Fibroblast of the aortic adventitia (primary cell): ENCODE measurements around the gene MEF2D. TPM values are rescaled to one million over a fixed set of nuclear protein-coding genes. Genes with fewer than 3 reads are reported as not detected.

Experiments used
- DNase-seq: peaks from one replicate; pipeline ENCODE4 v3.0.0-alpha.2; 2010; ENCODE audit warnings: low read depth
- H3K4me3 ChIP-seq: 2 replicates; pipeline ENCODE4 v1.5.1; 2011; ENCODE audit warnings: low read depth, mild to moderate bottlenecking, control low read depth, low read length, moderate library complexity
- total RNA-seq: library from RNA; depleted of rRNA; stranded (reverse); fragments of >200 nt; gene quantifications from 2 replicates; pipeline ENCODE4 v1.2.3, GENCODE V29; 2012; ENCODE audit warnings: low replicate concordance
- TF ChIP-seq, protein P1 (sequence below): IDR thresholded peaks from 2 replicates; pipeline ENCODE4 v1.5.1; 2011; ENCODE audit warnings: mild to moderate bottlenecking, low read length, control low read depth, inconsistent platforms; ENCODE audit not compliant: insufficient read depth

MEF2D gene
- total RNA-seq, 1 donor: 11.6 TPM

DNA sequence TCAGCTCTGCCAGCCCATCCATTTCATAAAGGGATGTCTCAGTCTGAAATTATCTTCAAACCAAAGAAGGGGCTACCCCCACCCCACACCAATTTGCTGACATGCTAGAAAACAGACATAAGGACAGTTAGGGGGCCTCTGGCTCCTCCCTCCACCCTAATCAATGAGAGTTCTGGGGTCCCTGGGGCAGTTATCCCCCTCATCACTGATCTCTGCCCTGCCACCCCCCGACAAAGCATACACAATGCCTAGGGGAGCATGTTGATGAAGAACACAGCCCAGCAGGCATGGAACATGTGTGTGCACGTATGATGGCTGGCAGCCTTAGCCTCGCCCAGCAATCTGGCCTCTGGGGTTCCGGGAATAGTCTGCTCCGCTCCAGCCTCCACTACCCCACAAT is 72.6 kb downstream of the MEF2D start:
- H3K4me3 ChIP-seq: no peak overlapping the region
- no peak for DNase-seq
- TF ChIP-seq, protein P1, sequence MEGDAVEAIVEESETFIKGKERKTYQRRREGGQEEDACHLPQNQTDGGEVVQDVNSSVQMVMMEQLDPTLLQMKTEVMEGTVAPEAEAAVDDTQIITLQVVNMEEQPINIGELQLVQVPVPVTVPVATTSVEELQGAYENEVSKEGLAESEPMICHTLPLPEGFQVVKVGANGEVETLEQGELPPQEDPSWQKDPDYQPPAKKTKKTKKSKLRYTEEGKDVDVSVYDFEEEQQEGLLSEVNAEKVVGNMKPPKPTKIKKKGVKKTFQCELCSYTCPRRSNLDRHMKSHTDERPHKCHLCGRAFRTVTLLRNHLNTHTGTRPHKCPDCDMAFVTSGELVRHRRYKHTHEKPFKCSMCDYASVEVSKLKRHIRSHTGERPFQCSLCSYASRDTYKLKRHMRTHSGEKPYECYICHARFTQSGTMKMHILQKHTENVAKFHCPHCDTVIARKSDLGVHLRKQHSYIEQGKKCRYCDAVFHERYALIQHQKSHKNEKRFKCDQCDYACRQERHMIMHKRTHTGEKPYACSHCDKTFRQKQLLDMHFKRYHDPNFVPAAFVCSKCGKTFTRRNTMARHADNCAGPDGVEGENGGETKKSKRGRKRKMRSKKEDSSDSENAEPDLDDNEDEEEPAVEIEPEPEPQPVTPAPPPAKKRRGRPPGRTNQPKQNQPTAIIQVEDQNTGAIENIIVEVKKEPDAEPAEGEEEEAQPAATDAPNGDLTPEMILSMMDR: no peak

DNA sequence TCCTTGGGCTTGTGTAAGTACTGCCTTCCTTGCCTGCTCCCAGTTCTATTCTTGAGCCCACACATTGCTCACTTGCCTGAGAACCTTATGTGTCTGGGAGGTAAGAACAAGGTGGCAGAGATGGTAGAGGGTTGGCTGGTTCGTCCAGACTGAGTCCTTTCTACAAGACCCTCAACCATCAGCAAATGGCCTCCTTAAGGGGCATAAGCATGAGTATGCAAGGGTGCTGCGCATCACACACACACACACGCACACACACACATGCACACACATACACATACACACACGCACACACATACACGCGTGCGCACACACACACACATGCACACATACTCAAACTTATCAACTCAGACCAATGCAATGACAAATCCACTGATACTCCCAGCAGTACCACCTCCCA is 74.6 kb downstream of the MEF2D start:
- no peak overlapping the region for H3K4me3 ChIP-seq
- DNase-seq: no peak
- TF ChIP-seq, protein P1: no peak

DNA sequence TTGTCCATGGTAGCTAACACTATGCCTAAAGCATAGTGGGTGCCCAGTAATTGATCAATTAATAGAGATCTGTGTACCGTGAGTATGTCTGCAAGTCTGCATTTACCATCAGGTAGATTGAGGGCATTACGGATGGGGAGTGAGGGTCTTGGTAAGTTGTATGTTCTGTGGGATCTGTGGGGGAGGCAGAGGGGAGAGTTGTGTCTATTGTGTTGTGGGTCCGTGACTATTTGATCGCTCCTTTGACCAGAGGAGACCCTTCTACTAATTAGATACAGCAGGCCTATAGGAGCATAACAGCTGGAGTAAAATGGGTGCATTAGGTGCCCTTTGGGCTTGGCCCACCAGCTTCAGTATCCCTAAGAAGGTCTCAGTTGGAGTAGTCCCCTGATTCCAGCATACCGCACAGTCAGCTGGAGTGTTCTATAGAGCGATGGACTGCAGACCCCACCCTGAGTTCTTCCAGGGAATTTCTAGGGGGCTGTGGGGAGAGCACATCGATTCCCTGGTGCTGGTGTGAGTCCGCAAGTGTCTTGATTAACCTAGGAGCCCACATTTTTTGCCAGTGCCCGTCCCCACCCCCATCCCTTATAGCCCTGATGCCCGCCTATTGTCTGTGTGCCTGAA is 75.7 kb downstream of the MEF2D start:
- DNase-seq: no peak
- TF ChIP-seq, protein P1: no peak
- H3K4me3 ChIP-seq: no peak overlapping the region

DNA sequence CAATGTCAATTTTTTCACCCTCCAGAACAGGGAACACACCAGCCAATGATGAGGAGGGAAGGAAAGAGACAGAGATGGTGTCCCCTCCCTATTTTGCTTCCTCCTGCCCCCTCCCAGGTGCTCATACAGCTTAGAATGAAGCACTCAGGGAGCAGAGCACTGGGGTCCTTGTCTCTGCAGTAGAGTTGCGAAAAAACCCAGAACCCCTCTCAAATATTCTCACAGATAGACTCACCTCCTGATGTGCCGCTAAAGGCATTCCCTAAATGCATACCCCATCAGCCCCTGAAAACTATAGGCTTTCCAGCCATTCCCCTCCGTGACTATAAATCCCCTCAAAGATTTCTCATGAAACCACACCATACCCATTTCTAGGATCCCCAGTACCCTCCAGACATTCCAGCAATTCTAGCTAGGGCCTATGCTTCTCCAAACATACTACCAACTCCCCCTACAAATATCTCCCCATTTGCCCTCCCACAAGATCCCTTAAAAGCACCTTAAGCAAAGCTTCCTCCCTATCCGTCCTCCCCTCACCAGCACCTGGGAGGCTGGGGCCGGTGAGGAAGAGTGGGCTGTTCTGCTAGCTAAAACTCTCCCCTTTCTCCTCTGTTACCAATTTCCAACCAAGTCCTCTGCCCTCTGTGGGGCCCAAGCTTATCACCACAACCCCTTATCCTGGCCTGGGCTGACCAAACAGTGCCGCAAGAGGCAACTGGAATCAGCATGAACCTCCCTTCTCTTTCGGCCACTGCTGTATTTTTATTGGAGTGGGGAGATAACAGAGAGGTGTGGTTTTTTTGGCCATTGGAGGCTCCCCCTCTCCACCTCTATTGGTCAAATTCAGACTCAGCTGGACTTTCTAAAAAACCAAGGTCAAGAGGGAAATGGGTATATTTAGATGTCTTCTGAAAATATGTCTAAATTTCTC is 76.9 kb downstream of the MEF2D start:
- TF ChIP-seq, protein P1: no peak
- H3K4me3 ChIP-seq: no peak overlapping the region
- no peak for DNase-seq

DNA sequence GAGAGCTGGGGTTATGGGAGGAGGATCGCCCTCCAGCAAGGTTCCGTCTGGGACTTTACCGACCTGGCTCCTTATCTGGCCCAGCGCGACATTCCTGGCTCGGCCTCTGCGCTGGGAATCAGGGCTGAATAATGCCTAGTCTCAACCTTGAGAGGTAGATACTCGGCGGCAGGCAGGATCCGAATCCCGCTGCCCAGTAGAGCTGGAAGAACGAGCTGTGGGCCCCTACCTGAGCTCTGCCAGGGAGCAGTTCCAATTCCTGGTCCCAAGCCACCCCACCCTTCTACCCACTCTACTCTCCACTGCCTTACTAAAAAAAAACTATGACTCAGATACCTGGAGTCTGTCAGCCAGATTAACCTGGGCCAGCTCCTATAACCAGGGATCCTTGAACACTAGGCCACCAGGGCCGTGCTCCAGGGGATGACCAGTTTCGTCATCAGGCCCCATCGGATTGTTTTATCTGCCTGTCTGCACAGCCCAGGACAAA is 77.9 kb downstream of the MEF2D start:
- H3K4me3 ChIP-seq: no peak overlapping the region
- TF ChIP-seq, protein P1: no peak
- DNase-seq: no peak

DNA sequence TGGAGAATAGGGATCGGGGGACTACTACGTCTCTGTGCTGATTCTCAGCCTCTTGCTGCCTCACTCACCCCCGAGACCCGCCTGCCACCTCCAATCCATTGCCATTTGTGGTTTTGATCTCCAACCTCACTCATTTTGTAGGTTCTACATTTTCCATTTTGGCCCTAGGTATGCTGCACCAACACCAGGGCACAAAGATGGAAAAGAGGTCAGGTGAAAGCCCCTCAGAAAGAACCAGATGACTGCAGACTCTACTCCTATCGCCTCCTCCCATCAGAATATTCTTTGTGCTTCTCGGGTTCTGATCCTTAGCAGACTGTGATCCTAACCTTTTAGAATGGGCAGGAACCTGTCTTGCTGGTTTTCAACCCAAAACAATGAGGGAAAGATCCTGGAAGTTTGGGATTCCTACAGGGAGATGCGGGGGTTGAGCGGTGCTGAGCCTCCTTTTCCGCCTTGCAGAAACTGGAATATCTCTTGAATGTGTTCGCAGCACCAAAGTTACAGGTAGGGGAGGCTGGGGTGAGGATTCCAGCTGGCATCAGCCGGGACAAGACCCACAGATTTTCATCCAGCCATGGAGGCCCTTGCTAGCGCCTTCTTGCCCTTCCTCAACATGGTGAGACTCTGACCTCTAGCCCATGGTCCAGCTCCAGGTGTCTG is 78.5 kb downstream of the MEF2D start:
- DNase-seq: no peak
- no peak overlapping the region for H3K4me3 ChIP-seq
- TF ChIP-seq, protein P1: no peak
